GM23338 (cell line): ENCODE results near the gene FOXN1. TPM values are rescaled to one million over a fixed set of nuclear protein-coding genes. Genes with fewer than 3 reads are reported as not detected.

Experiments
- ATAC-seq: fragments of 200-7000 bp; cut with Tn5 transposase; 3 replicates; pipeline ENCODE4 v1.9.1; 2020
- DNase-seq: peaks from one replicate; pipeline ENCODE4 v3.0.0-alpha.2; 2015; ENCODE audit warnings: low spot score
- H2AFZ ChIP-seq: fragments of 200-600 bp; sonication (generic); 2 replicates; pipeline ENCODE4 v1.8.0; 2016; ENCODE audit warnings: antibody characterized with exemption, mild to moderate bottlenecking, moderate library complexity
- H3F3A ChIP-seq: fragments of 200-600 bp; sonication (generic); replicated peaks from 2 replicates; pipeline ENCODE4 v1.8.0; 2017; ENCODE audit warnings: antibody characterized with exemption, mixed run types, low read depth
- H3K27ac ChIP-seq: fragments of 200-600 bp; sonication (generic); 2 replicates; pipeline ENCODE4 v1.6.1; 2016; ENCODE audit warnings: low read depth
- H3K27me3 ChIP-seq: fragments of 200-600 bp; sonication (generic); 2 replicates; pipeline ENCODE4 v1.8.0; 2016; ENCODE audit warnings: mild to moderate bottlenecking, mixed run types, moderate library complexity; ENCODE audit not compliant: insufficient read depth
- H3K36me3 ChIP-seq: fragments of 200-600 bp; sonication (generic); 2 replicates; pipeline ENCODE4 v1.8.0; 2016; ENCODE audit warnings: mild to moderate bottlenecking; ENCODE audit not compliant: insufficient read depth
- H3K4me1 ChIP-seq: fragments of 200-600 bp; sonication (generic); 2 replicates; pipeline ENCODE4 v1.8.0; 2016; ENCODE audit warnings: mild to moderate bottlenecking, moderate library complexity; ENCODE audit not compliant: insufficient read depth
- H3K4me2 ChIP-seq: fragments of 200-600 bp; sonication (generic); 2 replicates; pipeline ENCODE4 v1.7.1; 2017; ENCODE audit warnings: mixed run types
- H3K4me3 ChIP-seq: fragments of 200-600 bp; sonication (generic); 2 replicates; pipeline ENCODE4 v1.6.1; 2016; ENCODE audit warnings: mixed run types
- H3K79me2 ChIP-seq: fragments of 200-600 bp; sonication (generic); replicated peaks from 2 replicates; pipeline ENCODE4 v1.8.0; 2017; ENCODE audit warnings: mild to moderate bottlenecking; ENCODE audit not compliant: insufficient read depth
- H3K9me2 ChIP-seq: fragments of 200-600 bp; sonication (generic); 2 replicates; pipeline ENCODE4 v1.8.0; 2017; ENCODE audit not compliant: insufficient read depth
- H4K20me1 ChIP-seq: fragments of 200-600 bp; sonication (generic); replicated peaks from 2 replicates; pipeline ENCODE4 v1.8.0; 2017; ENCODE audit warnings: mild to moderate bottlenecking; ENCODE audit not compliant: insufficient read depth
- H3K27ac Mint-ChIP-seq: 2 replicates; pipeline ENCODE4 v1.8.0; 2020; ENCODE audit warnings: inconsistent platforms, mild to moderate bottlenecking, moderate library complexity, mixed read lengths
- H3K27me3 Mint-ChIP-seq: 3 replicates; pipeline ENCODE4 v1.8.0; 2022; ENCODE audit warnings: low read depth, mild to moderate bottlenecking, moderate library complexity, mixed read lengths, inconsistent platforms; ENCODE audit not compliant: insufficient read depth, poor library complexity
- H3K36me3 Mint-ChIP-seq: 3 replicates; pipeline ENCODE4 v1.8.0; 2021; ENCODE audit warnings: low read depth, mild to moderate bottlenecking, inconsistent platforms, moderate library complexity, mixed read lengths
- H3K4me1 Mint-ChIP-seq: 3 replicates; pipeline ENCODE4 v1.8.0; 2020; ENCODE audit warnings: mild to moderate bottlenecking, inconsistent platforms, mixed read lengths
- H3K4me3 Mint-ChIP-seq: 3 replicates; pipeline ENCODE4 v1.8.0; 2021; ENCODE audit warnings: moderate library complexity, mild to moderate bottlenecking, inconsistent platforms, mixed read lengths
- H3K9me3 Mint-ChIP-seq: 3 replicates; pipeline ENCODE4 v1.8.0; 2020; ENCODE audit warnings: moderate library complexity, mild to moderate bottlenecking, inconsistent platforms, mixed read lengths
- EZH2 ChIP-seq: fragments of 200-600 bp; sonication (generic); IDR thresholded peaks from one replicate; pipeline ENCODE4 v1.8.0; 2017; ENCODE audit warnings: antibody characterized with exemption, mild to moderate bottlenecking, low read depth; ENCODE audit not compliant: unreplicated experiment
- EZH2phosphoT487 ChIP-seq: fragments of 200-600 bp; sonication (generic); IDR thresholded peaks from one replicate; pipeline ENCODE4 v1.8.1; 2018; ENCODE audit warnings: antibody characterized with exemption; ENCODE audit not compliant: unreplicated experiment
- ZNF114 ChIP-seq: fragments of 250-450 bp; sonication (Bioruptor Pico); IDR thresholded peaks from 2 replicates; pipeline ENCODE4 v1.5.0; 2020; ENCODE audit warnings: mild to moderate bottlenecking, moderate library complexity
- polyA plus RNA-seq: library from polyadenylated mRNA; unstranded; fragments of >200 nt; fragmentation: Nextera tagmentation; extraction: Ambion mirVana; gene quantifications from 2 replicates; pipeline ENCODE4 v1.2.1, GENCODE V29; 2016
- total RNA-seq: library from RNA; depleted of rRNA; stranded (reverse); fragments of >200 nt; shearing (Covaris generic); gene quantifications from 2 replicates; pipeline ENCODE4 v1.2.3, GENCODE V29; 2014
- TF ChIP-seq, protein P1 (sequence below): fragments of 250-450 bp; sonication (Bioruptor Pico); IDR thresholded peaks from 2 replicates; pipeline ENCODE4 v1.5.0; 2020; ENCODE audit warnings: mild to moderate bottlenecking, moderate library complexity
- TF ChIP-seq, protein P2 (sequence below), 2 experiments: fragments of 200-600 bp in 1 of 2; sonication (generic) in 1 of 2; conservative IDR thresholded peaks; 2 replicates each; pipeline versions ENCODE4 v1.5.1 to v1.6.1; 2016 to 2017; ENCODE audit warnings: antibody characterized with exemption in 2 of 2, low read depth in 2 of 2, mild to moderate bottlenecking in 2 of 2, moderate library complexity in 1 of 2

Gene FOXN1
- total and polyA plus RNA-seq, 2 experiments from 2014 or later = not detected

DNA sequence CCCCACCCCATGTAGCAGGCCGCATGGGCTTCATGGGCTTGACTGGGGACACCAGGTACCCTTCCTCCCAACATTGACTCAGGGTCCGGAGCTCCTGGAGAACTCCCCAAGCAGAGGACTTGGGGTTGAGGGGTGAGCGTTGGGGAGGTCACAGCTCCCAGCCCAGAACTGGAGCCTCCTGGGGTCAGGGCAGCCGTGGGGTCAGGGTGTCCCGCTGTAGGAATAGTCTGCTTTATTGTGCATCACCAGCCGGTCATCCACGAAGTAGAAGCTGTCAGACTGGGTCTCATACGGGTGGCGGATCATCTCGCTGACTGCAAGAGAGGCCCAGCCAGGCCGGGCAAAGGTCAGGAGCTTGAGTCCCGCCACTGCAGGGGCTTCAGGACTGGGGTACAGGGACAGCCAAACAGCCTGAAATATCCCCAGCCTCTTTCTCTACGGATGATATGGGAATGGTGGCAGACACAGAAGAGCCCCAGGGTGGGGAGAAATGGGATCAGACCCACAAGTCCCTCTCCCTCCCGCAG, 41.0 kb downstream of the FOXN1 start (continued):
- TF ChIP-seq, protein P1, sequence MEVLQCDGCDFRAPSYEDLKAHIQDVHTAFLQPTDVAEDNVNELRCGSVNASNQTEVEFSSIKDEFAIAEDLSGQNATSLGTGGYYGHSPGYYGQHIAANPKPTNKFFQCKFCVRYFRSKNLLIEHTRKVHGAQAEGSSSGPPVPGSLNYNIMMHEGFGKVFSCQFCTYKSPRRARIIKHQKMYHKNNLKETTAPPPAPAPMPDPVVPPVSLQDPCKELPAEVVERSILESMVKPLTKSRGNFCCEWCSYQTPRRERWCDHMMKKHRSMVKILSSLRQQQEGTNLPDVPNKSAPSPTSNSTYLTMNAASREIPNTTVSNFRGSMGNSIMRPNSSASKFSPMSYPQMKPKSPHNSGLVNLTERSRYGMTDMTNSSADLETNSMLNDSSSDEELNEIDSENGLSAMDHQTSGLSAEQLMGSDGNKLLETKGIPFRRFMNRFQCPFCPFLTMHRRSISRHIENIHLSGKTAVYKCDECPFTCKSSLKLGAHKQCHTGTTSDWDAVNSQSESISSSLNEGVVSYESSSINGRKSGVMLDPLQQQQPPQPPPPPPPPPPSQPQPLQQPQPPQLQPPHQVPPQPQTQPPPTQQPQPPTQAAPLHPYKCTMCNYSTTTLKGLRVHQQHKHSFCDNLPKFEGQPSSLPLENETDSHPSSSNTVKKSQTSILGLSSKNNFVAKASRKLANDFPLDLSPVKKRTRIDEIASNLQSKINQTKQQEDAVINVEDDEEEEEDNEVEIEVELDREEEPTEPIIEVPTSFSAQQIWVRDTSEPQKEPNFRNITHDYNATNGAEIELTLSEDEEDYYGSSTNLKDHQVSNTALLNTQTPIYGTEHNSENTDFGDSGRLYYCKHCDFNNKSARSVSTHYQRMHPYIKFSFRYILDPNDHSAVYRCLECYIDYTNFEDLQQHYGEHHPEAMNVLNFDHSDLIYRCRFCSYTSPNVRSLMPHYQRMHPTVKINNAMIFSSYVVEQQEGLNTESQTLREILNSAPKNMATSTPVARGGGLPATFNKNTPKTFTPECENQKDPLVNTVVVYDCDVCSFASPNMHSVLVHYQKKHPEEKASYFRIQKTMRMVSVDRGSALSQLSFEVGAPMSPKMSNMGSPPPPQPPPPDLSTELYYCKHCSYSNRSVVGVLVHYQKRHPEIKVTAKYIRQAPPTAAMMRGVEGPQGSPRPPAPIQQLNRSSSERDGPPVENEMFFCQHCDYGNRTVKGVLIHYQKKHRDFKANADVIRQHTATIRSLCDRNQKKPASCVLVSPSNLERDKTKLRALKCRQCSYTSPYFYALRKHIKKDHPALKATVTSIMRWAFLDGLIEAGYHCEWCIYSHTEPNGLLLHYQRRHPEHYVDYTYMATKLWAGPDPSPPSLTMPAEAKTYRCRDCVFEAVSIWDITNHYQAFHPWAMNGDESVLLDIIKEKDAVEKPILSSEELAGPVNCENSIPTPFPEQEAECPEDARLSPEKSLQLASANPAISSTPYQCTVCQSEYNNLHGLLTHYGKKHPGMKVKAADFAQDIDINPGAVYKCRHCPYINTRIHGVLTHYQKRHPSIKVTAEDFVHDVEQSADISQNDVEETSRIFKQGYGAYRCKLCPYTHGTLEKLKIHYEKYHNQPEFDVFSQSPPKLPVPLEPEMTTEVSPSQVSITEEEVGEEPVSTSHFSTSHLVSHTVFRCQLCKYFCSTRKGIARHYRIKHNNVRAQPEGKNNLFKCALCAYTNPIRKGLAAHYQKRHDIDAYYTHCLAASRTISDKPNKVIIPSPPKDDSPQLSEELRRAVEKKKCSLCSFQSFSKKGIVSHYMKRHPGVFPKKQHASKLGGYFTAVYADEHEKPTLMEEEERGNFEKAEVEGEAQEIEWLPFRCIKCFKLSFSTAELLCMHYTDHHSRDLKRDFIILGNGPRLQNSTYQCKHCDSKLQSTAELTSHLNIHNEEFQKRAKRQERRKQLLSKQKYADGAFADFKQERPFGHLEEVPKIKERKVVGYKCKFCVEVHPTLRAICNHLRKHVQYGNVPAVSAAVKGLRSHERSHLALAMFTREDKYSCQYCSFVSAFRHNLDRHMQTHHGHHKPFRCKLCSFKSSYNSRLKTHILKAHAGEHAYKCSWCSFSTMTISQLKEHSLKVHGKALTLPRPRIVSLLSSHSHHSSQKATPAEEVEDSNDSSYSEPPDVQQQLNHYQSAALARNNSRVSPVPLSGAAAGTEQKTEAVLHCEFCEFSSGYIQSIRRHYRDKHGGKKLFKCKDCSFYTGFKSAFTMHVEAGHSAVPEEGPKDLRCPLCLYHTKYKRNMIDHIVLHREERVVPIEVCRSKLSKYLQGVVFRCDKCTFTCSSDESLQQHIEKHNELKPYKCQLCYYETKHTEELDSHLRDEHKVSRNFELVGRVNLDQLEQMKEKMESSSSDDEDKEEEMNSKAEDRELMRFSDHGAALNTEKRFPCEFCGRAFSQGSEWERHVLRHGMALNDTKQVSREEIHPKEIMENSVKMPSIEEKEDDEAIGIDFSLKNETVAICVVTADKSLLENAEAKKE (CRISPR knock-in tag) = no peak

DNA sequence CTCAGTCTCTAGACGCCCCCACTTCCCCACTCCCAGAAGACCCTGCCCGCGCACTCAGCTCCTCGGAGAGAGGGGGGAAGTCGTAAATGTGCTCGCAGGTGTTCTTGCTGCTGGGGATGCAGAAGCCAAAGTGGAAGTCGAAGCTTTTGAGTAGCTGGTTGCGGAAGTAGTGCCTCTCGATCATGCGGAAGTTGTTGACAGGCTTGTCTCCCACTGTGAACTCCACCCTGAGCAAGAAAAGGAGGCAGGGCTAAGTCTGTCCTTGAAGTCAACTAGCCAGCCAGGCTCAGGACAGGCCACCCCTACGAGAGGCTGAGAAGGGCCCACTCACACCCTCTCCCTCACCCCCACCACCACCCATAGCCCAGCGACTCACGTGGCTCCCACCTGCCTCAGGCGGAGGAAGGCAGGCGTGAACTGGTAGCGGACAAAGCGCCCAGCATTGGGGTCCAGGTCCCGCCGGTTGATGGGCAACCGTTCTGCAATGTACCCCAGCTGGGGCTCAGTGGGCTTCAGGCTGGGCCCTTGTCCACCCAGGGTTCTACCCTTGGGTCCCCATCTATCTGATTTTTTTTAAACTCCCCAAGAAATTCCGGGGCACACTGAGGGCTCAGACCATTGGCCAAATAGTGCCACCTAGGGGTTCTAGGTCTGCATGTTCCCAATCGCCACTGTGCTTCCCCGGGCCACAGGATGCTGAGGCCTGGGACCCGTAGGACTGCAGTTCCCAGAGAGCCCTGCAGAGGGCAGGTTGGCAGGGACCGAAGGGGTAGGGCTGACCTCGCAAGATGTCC, 41.7 kb downstream of the FOXN1 start:
- Histone ChIP-seq H4K20me1 (no peaks in the 10 kb centered on the region; the same call in 1 of the 2 replicates), H3K9me2 (no peaks in the 10 kb centered on the region), H3K36me3 (no peaks in the 10 kb centered on the region), H3K79me2 (peaks cover 8% of the 10 kb centered on the region), H3K4me1 (peaks cover 19% of the 10 kb centered on the region), H3K27me3 (no peaks in the 10 kb centered on the region), H3K4me2 (no peak overlapping the region), H3K4me3 (no peak overlapping the region), H3K27ac (no peak overlapping the region), H3F3A (no peaks in the 10 kb centered on the region), H2AFZ (no peak overlapping the region)
- Mint-ChIP-seq H3K9me3 (no peaks in the 10 kb centered on the region; the same call in 2 of the 3 replicates), H3K4me1 (peaks cover 34% of the 10 kb centered on the region), H3K4me3 (no peak overlapping the region), H3K36me3 (no peaks in the 10 kb centered on the region; the same call in 2 of the 3 replicates), H3K27me3 (peaks cover 19% of the 10 kb centered on the region), H3K27ac (no peak overlapping the region)
- TF ChIP-seq EZH2 (no peak), EZH2phosphoT487 (no peak), ZNF114 (CRISPR knock-in tag) (no peak)
- TF ChIP-seq, protein P2, sequence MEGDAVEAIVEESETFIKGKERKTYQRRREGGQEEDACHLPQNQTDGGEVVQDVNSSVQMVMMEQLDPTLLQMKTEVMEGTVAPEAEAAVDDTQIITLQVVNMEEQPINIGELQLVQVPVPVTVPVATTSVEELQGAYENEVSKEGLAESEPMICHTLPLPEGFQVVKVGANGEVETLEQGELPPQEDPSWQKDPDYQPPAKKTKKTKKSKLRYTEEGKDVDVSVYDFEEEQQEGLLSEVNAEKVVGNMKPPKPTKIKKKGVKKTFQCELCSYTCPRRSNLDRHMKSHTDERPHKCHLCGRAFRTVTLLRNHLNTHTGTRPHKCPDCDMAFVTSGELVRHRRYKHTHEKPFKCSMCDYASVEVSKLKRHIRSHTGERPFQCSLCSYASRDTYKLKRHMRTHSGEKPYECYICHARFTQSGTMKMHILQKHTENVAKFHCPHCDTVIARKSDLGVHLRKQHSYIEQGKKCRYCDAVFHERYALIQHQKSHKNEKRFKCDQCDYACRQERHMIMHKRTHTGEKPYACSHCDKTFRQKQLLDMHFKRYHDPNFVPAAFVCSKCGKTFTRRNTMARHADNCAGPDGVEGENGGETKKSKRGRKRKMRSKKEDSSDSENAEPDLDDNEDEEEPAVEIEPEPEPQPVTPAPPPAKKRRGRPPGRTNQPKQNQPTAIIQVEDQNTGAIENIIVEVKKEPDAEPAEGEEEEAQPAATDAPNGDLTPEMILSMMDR (conservative IDR thresholded peaks at IDR 0.05; ENCODE audit: low read depth in 2 of 2) = peak; percentile 90 to 99
- ATAC-seq (peak; percentile 57), DNase-seq (peak; percentile 94)
